Measurements from ENCODE around the gene EFCAB14.
"Not testable (repeated sequence)": the region's sequence is repeated elsewhere in the genome, so short reads cannot be mapped to it uniquely, and the experiment has no call there.

Gene EFCAB14, protein sequence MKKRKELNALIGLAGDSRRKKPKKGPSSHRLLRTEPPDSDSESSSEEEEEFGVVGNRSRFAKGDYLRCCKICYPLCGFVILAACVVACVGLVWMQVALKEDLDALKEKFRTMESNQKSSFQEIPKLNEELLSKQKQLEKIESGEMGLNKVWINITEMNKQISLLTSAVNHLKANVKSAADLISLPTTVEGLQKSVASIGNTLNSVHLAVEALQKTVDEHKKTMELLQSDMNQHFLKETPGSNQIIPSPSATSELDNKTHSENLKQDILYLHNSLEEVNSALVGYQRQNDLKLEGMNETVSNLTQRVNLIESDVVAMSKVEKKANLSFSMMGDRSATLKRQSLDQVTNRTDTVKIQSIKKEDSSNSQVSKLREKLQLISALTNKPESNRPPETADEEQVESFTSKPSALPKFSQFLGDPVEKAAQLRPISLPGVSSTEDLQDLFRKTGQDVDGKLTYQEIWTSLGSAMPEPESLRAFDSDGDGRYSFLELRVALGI

DNA sequence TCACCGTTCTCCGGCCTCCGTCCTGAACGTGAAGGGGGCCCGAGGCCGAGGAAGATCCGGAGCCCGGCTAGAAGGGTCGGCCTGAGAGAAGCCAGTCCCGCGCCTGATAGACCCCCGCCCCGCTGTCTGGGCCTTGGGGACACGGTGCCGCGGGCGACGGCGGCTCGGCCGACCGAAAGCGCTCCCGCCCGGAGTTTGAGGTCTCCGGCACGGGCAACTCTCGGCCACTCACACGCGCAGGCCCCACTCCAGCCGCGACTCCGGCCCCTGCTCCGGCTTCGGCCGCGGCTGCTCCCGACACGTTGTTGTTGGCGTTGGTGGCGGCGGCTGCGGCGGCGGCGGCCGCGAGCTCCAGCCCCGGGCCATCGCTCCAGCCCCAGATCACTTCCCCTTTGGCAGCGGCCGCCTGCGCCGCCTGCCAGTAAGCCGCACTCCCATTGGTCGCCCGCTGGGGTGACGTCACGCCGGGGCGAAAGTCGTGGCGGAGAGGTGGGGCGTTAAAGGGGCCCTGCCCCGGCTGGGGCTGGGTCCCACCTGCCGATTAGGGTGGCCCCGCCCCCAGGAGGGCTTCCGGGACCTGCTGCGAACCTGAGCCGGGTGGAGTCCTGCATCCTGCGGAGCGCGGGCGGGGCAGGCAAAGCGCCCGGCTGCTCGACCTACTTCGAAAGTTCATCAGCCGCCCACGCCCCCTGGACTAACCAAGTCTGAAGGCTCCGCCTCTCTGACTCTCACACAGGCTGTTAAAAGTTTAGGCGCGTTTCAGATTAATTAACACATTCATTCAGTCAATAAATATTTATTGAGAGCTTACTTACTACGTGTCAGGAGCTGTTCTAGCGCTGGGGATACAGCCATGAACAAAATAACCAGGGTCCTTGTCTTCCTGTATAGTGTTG lies at the start of gene EFCAB14:
EFCAB14 (minus strand) TSS at position 388 of the 896 bp plus-strand sequence. CDS start 1,027 bp downstream, outside the sequence.
- DNase-seq = peak; percentile 98

DNA sequence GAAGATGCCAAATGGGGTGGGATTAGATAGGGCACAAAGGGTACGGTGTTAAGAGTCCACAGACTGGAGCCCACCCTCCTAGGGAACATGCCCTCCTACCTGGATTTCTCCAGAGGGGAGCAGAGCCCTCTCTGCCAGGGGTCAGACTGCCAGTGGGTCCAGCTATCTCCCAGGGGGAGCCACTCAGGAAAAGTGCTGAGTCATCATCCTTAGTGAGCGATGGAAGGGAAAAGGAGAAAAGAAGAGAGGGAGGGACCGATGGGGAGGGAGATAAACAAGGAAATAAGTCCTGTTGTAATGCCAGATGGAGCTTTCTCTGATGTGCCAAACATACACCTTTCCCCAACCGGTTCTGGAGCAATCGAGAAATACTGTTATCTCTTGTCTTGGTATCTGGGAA lies 49.5 kb upstream of the EFCAB14 start:
- DNase-seq = no peak

DNA sequence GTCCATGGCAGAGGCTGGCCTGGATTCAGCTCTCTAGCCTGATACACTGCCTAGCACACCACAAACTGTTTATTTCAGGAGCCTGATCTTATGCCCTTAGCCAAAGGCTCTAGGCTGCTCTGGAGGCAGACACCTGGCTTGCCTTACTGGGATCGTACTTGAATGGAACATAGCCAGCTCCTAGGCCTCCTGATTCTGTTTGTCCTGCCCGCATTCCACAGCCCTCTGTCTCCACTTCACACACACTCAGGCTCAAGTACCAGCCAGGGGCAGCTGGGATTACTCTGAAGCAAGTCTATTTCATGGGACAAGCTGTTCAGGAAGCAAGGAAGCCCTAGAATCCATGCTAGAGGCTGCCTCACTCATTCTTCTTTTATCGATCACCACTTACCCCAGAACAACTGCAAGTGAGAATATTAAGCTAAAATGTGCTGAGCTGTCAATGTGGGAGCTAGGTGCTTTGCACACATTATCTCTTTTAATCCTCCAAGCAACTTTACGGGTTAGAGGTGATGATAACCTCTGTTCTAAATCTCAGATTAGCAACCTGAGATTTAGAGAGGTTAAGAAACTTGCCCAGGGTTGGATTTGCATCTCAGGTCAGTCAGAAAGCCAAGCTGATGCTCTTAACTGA lies 48.9 kb upstream of the EFCAB14 start:
- no peak for DNase-seq

DNA sequence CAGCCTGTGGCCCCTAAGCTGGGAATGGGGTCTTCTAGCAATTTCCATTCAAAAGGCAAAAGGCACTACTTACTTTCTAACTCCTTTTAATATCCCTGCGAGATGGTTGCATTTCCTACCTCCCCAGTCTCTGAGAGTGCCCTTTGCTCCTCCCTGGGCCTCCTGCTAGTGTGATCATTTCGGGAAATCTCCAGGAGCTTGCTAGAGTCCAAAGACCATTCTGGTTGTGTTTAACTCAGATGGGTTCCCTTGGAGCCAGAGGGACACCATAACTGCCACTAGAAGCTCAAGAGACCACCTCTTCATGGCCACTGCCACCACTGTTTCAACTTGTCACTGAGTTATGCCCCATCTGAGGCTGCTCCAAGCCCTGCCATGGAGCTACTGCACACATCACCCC lies 45.5 kb upstream of the EFCAB14 start:
- no peak for DNase-seq

DNA sequence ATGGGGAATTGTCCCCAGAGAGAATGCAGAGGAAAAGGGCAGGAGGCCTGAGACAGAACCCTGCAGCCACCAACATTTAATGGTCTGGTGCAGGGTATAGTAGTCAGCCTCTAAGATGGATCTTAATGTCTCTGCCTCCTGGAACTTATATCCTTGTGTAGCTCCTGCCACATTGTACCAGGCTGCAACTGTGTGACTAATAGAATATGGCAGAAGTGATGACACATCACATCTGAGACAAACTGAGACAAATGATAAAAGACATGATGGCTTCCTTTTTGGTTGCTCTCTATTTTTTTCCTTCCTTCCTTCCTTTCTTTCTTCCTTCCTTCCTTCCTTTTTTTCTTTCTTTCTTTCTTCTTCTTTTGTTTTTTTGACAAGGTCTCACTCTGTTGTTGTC lies 42.8 kb upstream of the EFCAB14 start:
- no peak for DNase-seq

DNA sequence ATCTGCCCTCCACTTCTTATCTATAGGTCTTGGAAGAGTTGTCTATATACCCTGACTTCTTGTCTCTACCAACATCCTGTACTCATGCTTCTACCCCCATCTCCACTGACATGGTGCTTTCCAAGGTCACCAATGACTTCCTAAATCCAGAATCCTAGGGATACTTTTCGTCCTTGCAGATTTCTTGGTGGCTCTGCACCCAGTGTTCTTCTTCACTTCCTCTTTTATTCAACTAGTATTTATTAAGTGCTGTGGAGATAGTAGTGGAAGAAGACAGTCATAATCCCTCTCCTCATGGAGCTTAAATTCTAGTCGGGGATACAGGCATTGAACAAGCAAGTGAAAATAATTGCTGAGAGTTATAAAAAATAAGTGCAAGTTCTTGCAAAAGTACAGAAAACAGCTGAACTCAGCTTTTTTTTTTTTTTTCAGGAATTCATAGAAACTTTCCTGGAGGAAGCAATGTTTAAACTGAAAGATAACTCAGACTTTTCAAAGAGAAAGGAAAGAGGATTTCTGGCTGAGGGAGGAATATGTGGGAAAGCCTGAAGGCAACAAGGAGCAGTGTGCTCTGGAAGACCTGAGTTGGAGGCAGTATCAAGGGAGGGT lies 41.7 kb upstream of the EFCAB14 start:
- DNase-seq = no peak

DNA sequence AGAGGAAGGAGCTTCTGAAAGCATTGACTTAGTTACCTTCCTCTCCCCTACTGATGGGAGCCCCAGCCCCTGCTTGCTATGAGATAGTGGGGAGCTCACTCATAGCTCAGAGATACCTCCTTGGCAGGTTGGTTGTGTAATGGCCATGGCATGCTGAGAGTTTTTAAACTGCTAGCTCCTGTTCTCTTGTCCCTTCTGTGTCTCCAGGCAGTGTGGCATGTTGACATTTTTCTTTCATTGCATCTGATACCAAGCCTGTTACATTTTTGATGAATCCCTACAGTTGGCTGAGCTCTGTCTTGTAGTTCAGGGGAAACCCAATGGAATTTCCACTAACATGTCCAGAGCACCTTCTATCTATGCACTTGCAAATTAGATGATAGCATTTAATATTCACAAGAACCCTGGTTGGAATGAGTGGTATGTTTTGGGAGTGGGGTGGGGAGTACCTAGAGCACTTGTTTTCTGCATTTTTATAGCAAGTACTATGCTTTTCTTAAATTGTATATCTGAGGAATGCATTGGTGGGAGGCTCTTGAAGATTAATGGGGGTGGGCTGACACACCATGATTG lies 39.1 kb upstream of the EFCAB14 start:
- DNase-seq = no peak

DNA sequence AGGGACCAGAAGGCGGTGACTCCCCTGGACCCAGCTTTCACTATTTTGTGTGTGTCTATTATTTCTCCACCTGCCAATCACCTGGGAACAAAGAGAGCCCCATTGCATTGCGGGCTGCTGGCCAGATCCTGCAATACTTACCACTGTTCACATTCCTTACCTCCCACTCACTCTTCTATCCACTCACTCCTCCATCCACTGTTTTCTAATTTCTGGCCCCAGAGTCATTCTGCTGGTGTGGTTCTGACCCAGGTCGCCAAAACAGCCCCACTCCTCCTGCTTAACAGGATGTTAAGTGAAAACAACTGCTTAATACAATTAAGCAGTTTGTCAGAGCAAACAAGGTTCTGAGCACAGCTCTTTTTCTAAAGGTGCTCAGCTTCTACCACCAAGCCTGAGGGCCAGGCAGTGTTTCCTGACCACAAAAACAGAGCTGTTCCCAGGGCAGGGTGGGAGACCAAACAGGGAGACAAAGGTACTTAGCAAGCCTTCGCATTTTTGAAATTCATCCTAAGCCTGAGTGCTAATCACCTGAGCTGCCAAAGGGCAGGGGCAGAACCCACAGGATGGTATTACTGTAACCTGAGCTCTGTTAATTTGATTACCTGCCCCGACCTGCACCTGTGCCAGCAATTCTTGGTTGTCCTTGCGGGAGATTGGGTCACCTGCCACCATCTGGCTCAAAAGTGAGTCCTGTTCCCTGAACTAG lies 38.5 kb upstream of the EFCAB14 start:
- no peak for DNase-seq

DNA sequence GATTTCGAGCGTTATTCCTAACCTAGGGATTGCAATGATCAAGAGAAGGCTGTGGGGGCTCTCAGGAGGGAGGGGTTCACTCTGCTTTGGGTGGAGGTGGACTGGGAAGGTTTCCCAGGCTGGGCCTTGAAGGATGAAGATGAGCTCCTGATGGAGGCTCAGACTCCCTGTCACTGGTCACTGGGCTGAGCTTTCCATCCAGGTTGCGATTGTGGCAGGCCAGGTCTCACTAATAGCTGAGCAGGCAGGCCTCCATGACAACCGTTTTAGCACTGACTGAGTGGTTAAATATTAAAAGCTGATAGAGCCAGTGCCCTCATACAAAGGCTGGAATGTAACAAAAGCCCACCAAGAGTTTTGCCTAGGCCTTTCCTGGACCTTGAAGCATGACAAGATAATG lies 36.2 kb upstream of the EFCAB14 start:
- DNase-seq = no peak

DNA sequence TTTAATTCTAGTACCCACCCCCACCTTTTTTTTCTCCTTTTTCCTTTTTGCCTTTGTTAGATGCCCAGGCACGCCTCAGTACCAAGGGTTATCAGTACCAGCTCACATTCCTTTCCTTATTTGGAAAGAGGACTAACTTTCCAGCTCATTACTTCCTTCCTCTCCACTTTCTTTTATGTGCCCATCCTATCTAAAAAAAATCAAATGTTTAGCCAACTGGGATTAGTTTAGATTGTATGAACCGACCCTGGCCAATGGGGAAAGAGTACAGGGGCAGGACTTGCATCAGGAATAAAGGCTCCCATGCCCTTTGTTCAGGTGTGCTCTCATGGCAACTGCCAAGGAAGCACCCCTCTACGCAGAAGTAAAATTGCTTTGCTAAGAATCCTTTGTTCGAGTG lies 35.8 kb upstream of the EFCAB14 start:
- not testable (repeated sequence) for DNase-seq

DNA sequence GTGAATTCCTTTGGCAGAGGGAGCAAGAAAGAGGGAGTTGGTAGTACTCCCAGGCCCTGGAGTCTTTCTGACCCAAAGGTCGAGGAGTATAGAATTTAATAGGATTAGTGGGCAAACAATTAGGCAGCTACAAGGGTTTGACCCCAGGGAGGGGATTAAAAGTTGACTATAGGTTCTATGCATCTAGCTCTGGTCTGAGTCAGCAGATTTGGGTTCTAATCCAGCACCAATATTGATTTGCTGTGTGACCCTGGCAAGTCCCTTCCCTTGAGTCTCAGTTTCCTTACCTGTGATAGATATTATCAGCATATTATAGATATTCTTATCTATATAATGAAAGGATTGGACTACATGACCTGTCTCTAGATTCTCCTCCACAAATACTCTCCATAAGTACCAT lies 35.1 kb upstream of the EFCAB14 start:
- DNase-seq = no peak

DNA sequence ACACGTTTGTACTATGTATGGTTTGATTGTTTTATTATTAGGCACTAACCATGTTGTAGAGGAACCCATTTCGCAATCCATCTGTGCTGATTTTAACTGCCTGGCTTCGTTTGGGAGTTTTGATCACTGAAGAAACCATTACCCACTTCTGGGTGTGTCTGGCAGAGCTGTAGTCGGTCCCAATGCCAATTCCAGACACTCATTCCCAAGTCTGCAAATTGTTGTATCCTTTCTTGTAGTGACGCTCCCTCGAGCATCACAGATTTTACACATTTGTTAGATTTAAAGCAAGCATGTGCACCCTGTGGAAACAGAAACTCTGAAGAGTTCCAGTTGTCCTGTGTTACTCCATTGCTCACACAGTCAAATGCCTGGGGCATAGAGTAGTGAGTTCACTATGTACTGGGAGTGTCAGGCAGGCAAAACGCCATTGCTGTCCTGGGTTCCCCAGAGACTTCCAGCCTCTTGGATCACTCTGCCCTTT lies 31.0 kb upstream of the EFCAB14 start:
- no peak for DNase-seq

DNA sequence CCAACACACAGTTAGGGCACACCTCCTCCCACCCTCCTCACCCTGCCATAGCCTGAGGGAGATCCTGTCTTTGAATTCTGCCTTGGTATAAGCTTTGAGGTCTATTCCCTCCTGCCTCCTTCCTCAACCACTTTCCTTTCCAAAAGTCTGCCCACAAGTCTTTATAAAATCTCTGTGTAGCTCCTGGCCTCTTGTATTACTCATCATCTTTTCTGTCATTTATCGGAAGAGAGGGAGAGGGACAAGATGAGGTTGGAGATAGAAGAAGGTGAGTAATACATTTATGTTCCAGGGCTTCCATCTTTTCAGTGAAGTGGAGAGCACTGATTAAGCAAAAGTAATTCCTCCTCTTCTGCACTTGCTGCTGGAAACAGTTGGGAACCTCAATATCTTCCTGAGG lies 30.5 kb upstream of the EFCAB14 start:
- no peak for DNase-seq

DNA sequence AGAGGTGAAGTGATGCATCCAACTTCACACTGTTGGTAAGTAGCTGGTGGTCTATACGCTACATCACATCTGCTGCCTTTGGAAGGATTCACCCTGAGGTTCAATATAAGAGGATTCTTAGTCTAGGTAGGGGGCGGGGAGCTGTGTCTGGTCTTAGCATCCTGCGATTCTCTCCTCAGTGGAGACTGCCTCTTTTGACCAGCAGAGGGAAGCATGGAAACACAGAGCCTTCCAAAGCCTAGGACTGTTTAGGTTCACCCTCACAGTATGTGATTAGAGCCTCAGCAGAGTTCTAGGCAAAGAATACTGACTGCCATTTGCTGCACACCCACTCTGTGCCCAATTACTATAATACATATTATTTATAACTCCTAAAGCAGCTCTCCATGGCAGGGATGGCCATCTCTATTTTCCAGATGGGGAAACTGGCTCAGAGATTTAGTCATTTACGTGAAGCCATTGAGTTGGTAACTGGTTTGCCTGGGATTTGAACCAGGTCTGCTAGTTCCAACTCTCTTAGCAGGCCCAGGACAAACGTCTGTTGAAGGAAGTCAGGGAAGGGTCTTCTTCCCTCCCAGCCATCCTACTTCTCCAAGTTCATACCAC lies 28.9 kb upstream of the EFCAB14 start:
- DNase-seq = no peak

DNA sequence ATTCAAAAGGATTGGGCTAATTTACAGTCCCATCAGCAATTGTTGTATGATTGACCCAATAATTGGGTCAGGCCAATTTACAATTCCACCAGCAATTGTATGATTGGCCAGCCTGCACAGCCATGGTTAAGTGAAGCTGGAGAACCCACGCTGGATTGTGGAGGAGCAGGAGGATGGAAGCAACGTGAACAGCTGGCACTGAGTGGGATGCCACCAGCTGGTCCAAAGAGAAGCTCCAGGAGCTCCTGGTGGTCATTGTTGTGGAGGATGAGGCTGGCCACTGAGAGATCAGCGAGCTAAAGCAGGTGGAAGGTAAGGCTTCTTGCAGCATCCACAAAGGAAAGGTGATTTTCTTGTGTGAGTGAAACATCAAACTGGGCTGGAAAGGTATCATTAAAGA lies 23.2 kb upstream of the EFCAB14 start:
- no peak for DNase-seq

DNA sequence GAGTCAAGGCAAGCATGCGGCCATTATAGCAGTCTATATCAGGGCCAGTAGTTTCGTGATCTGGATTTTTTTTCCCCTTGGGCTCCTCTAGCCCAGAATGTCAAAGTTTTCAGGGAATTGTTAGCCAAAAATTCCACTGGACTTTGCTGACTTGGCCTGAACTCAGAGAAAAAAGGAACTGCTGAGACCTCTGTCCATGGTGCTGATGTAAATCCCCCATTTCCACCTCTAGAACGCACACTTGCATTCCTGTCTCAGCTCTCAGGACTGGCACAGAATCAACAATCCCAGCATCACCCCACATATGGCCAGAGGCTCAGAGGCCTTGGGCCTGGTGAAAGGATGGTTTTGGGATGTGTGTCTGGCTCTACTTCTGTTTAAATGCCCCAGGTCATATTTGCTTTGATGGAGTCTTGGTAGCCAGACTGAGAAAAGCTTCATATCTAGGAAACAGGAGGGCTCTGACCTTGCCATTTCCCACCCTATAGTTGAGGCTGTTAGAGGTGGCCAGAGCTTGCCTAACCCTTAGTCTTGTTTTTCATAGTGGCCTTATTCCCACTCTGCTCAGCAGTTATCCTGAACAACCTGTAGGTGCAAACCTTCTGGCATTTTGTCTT lies 16.9 kb upstream of the EFCAB14 start:
- DNase-seq = no peak

DNA sequence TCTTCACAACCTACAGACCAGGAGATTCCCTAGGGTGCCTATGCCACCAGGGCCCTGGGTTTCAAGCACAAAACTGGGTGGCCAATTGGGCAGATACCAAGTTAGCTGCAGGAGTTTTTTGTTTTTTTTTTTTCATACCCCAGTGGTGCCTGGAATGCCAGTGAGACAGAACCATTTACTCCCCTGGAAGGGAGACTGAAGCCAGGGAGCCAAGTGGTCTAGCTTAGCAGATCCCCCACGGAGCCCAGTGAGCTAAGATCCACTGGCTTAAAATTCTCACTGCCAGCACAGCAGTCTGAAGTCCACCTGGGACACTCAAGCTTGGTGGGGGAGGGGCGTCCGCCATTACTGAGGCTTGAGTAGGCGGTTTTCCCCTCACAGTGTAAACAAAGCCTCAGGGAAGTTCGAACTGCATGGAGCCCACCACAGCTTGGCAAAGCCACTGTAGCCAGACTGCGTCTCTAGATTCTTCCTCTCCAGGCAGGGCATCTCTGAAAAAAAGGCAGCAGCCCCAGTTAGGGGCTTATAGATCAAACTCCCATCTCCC lies 9.5 kb upstream of the EFCAB14 start:
- DNase-seq = not testable (repeated sequence)

DNA sequence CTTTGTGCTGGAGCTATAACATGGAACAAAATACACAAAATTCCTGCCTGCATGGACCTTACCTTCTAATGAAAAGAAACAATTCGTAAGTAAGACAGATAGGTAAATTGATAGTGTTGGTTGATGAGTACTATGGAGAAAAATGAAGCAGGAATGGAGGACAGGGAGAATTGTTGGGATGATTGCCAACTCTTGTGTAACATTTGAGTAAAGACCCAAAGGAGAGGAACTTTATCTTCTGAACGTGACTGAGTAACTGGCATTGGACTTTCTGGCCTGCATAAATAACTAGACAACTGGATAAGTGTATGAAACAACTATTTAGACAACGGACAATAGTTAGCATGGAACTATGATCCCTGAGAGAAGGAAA lies 6.8 kb upstream of the EFCAB14 start:
- DNase-seq = no peak

DNA sequence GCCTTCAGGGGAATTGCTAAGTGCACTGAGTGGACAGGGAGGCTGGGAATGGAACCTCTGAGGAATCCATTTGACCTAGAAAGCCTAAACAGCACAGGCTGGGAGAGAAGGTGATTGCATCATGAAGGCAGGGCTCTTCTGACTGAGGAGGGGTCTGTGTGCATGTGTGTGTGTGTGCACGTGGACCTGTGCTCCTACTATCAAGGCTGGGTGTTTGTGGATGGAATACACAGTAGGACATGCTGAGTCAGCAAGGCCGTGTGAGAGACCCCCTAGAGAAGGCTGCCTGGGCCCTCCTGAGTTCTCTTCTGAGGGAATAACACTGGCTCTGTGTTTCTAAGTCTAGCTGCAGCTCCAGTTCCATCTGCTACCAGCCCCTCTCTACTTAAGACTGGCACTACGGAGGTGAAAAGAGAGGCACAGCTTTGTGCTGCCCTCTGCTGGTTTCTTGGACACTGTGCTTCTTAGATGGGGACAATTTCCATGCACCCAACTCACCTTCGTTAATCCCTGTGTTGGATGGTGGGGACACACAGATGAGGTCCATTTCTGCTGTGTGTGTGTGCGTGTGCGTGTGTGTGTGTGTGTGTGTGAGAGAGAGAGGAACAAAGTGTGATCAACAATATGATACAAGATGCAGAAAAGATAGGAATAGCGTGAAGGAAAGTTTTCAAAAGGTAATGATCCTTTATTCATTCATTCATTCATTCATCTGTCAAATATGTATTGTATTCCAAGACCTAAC lies 6.2 kb upstream of the EFCAB14 start:
- peak; percentile 68 for DNase-seq

DNA sequence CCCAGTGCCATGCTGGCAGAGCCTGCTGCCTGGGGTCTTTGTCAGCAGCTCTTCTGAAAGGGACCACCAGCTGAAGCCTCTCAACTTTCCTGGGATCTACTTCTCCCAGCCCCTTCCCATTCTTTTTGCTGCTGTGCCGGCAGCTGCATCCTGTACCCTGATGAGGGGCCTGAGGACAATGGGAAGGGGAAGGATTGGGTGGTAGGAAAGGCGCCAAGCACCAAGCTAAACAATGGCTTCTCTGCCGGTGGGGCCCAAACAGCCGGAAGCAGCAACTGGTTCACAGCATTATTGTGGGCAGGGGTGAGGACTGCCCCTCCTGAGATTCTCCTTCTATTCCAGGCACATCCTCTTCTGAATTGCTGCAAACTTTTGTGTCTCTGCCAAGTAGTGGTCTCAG lies 5.0 kb upstream of the EFCAB14 start:
- no peak for DNase-seq

Data from CD4-positive, alpha-beta T cell treated with Interferon gamma for 1 hour (primary cell).